GM06990 (cell line): ENCODE results near the gene CAMK2G.

ENCODE experiments used
- DNase-seq: peaks from one replicate; pipeline ENCODE4 v3.0.0-alpha.2; 2011; ENCODE audit not compliant: insufficient read length; ENCODE audit errors: extremely low read depth
- H3K27me3 ChIP-seq: replicated peaks from 2 replicates; pipeline ENCODE4 v1.6.0; 2011; ENCODE audit warnings: low read length; ENCODE audit not compliant: control insufficient read depth, insufficient read depth
- H3K36me3 ChIP-seq: 2 replicates; pipeline ENCODE4 v1.5.1; 2011; ENCODE audit warnings: low read length; ENCODE audit not compliant: control insufficient read depth, insufficient read depth
- H3K4me3 ChIP-seq: replicated peaks from 2 replicates; pipeline ENCODE4 v1.5.1; 2011; ENCODE audit warnings: low read depth, mild to moderate bottlenecking, control low read depth, low read length
- TF ChIP-seq, protein P1 (sequence below): IDR thresholded peaks from 2 replicates; pipeline ENCODE4 v1.5.1; 2011; ENCODE audit warnings: low read length, control low read depth, mild to moderate bottlenecking, inconsistent platforms; ENCODE audit not compliant: insufficient read depth, poor library complexity, severe bottlenecking

The CAMK2G gene

DNA sequence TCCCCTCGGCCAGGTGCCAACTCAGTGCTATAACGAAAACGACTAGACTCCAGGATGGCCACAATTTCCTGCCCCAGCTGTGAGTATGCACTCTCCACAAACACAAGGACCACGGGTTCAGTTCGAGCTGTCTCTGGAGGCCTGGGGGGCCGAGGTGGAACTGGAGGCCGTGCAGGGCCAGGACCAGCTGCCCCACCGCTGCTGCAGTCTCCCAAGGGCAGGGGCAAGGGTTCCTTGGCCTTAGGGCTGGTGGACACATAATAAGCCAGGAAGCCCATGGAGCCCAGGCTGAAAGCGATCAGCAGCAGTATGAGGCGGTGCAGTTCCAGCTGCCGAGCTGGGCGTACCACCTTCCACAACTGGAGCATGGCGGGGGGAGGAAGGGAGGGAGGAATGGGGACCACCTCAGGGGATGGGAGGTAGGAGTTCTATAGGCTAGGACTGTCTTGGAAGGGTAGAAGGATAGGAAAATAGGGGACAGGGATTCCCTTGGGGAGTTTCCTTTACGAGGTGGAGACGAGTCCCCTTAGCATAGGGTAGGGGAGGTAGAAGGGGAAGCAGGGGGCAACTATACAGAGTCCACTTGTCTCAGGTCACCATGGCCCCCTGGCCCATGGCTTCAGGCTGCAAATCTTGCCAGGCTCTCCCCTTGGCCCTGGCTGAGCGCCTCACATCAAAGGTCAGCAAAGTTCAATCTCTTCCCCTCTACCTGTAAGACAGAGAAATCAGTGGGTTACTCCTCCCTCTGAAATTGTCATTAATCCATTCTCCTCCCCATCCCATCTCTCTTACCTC is 66.1 kb downstream of the CAMK2G start:
- H3K36me3 ChIP-seq, result peaks cover 27% of the 10 kb centered on the region
- no peaks in the 10 kb centered on the region for H3K27me3 ChIP-seq
- no peak for DNase-seq
- TF ChIP-seq, protein P1, sequence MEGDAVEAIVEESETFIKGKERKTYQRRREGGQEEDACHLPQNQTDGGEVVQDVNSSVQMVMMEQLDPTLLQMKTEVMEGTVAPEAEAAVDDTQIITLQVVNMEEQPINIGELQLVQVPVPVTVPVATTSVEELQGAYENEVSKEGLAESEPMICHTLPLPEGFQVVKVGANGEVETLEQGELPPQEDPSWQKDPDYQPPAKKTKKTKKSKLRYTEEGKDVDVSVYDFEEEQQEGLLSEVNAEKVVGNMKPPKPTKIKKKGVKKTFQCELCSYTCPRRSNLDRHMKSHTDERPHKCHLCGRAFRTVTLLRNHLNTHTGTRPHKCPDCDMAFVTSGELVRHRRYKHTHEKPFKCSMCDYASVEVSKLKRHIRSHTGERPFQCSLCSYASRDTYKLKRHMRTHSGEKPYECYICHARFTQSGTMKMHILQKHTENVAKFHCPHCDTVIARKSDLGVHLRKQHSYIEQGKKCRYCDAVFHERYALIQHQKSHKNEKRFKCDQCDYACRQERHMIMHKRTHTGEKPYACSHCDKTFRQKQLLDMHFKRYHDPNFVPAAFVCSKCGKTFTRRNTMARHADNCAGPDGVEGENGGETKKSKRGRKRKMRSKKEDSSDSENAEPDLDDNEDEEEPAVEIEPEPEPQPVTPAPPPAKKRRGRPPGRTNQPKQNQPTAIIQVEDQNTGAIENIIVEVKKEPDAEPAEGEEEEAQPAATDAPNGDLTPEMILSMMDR, result no peak
- no peak overlapping the region for H3K4me3 ChIP-seq

DNA sequence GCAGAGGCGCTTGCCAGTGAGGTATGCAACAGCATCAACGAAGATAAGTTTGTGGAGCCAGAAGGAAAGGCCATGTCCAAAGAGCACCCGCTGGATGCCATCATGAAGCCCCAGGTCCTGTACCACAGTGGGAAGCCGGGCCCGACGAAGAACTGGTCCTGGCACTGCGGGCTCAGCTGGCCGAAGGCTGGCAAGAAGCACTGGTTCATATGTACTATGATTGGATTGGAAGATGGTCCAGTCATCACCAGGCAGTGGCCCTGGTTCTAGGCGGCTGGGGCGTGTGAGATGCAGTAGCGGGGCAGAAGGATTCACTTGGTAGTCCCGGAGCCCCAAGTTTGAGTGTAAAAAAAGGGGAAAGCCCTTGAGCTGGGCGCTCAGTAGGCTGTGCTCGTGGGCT is 66.9 kb downstream of the CAMK2G start:
- no peak for DNase-seq
- Histone ChIP-seq H3K27me3 (no peaks in the 10 kb centered on the region), H3K36me3 (peaks cover 32% of the 10 kb centered on the region), H3K4me3 (no peak overlapping the region)
- TF ChIP-seq, protein P1, result no peak

DNA sequence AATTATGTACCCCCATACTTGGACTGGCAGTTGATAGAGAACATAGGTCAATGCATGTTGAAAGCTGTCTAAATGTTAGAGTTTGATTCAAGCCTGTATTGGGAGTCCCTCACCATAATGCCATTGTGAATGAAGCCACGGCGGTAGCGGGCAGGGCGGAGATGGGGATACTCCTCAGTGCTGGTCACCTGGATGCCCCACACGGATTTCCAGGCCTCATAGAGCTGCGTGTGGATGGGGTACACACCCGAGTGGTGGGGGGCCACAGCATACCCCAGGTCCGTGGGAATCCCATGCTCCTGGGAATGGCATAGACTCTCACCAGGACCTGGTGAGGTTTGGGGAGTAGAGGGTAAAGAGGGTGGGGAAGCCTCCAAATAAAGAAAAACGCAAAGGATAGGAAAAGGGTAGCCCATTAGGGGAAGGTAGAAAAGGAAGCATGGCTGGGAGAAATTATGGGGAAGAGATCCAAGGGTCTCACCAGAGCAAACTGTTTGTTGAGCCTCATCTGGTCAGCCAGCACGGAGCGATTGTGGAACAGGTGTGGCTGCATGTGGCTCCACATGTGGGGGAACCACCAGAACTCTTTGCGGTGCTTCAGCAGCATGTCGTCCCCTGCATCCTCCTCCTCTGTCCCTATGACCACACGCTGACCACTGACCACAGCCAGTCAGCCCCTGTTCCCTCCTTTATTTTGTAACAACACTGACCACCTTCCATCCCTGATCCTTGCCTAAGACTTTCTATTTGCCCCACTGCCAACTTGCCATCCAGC is 68.0 kb downstream of the CAMK2G start:
- H3K4me3 ChIP-seq, result no peak overlapping the region
- DNase-seq, result no peak
- H3K27me3 ChIP-seq, result no peaks in the 10 kb centered on the region
- peaks cover 43% of the 10 kb centered on the region for H3K36me3 ChIP-seq
- TF ChIP-seq, protein P1, result no peak

DNA sequence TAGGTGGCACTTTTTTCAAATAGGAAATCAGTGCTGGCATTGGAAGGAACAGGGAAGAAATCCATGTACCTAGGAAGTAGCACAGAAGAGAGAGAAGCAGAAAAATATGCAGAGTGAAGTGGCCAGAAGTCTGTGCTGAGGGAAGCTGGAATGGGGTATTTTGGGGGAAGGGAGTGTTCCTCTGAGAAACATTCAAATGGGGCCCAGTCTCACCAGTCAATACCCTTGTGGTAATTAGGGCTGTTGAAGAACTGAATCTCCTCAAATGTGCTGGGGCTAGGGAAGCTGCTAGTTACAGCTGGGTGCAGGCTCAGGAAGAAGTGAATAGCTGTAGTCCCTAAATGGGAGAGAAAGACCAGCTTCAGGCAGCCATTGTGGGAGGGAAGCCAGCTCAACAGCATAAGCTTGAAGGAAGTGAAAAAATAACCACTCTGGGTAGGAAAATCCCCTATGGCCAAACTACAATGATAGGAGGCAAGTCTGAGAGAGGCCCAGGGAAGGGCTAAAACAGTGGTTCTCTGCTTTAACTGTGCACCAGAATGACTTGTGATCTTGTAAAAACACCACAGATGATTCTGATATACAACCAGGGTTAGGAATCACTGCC is 70.6 kb downstream of the CAMK2G start:
- Histone ChIP-seq H3K27me3 (no peaks in the 10 kb centered on the region), H3K4me3 (no peak overlapping the region), H3K36me3 (peaks cover 57% of the 10 kb centered on the region)
- DNase-seq, result no peak
- TF ChIP-seq, protein P1, result no peak

DNA sequence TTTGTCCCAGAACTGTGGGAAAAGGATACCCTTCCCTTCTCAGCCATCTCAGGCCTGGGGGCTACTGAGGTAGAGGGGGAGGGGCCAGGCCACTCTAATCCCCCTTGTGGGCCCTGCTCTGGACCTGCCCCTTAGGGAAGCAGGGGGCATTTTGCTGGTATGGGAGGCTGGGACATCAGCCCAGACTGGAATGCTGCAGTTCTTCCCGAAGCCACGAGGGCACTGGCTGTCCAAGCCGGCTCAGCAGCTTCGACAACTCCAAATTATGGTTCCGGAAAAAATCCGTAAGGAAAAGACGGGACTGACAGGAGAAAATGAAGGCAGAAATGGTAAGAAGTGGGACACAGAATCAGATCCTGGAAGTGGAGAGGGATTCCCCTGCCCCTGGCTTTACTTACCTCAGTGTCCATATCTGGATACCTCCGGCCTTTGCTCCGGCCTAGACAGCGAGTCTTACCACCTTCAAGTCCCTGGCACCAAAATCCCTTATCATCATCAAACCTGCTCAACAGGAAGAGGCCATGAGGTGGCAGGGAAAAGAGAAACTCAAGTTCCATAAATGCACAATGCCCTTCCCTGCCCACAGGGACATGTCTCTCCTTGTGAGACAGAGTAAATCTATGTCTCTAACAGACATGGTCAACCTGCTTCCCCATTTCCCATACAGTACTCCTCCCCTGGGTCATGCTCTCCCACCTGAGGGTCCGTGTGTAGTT is 71.9 kb downstream of the CAMK2G start:
- H3K27me3 ChIP-seq, result no peaks in the 10 kb centered on the region
- H3K36me3 ChIP-seq, result peaks cover 51% of the 10 kb centered on the region
- no peak for DNase-seq
- no peak overlapping the region for H3K4me3 ChIP-seq
- TF ChIP-seq, protein P1, result no peak
